HepG2 (cell line): ENCODE data around the gene SMYD2. TPM values are rescaled to one million over a fixed set of nuclear protein-coding genes. Genes with fewer than 3 reads are reported as not detected.

Experiments used
- ATF5 ChIP-seq: sonication (generic); formaldehyde crosslinking; IDR thresholded peaks from 2 replicates; pipeline ENCODE4 v1.4.0; 2020; ENCODE audit warnings: mild to moderate bottlenecking, low read depth, missing genetic modification reagents
- BCLAF1 ChIP-seq: fragments of 450-650 bp; IDR thresholded peaks from 2 replicates; pipeline ENCODE4 v1.6.1; 2017; ENCODE audit warnings: mild to moderate bottlenecking
- CREB3 ChIP-seq: sonication (generic); formaldehyde crosslinking; IDR thresholded peaks from 2 replicates; pipeline ENCODE4 v1.5.0; 2020; ENCODE audit warnings: missing genetic modification reagents
- ETV5 ChIP-seq: IDR thresholded peaks from 2 replicates; pipeline ENCODE4 v1.6.1; 2018; ENCODE audit warnings: missing biosample characterization, missing genetic modification reagents, inconsistent platforms, borderline replicate concordance
- HOXA5 ChIP-seq: sonication (generic); formaldehyde crosslinking; IDR thresholded peaks from 2 replicates; pipeline ENCODE4 v1.4.0; 2020; ENCODE audit warnings: missing genetic modification reagents
- JDP2 ChIP-seq: sonication (generic); formaldehyde crosslinking; IDR thresholded peaks from 2 replicates; pipeline ENCODE4 v1.8.1; 2022; ENCODE audit warnings: missing genetic modification reagents, borderline replicate concordance
- JUN ChIP-seq: sonication (generic); formaldehyde crosslinking; IDR thresholded peaks from 2 replicates; pipeline ENCODE4 v1.4.0; 2020; ENCODE audit warnings: mild to moderate bottlenecking, missing genetic modification reagents
- MBD4 ChIP-seq: IDR thresholded peaks from 2 replicates; pipeline ENCODE4 v1.6.1; 2012; ENCODE audit warnings: low read length, inconsistent platforms, borderline replicate concordance
- MTF1 ChIP-seq: sonication (generic); formaldehyde crosslinking; IDR thresholded peaks from 2 replicates; pipeline ENCODE4 v1.5.0; 2020; ENCODE audit warnings: missing genetic modification reagents
- NR2F2 ChIP-seq: IDR thresholded peaks from 2 replicates; pipeline ENCODE4 v1.6.1; 2012; ENCODE audit warnings: low read depth, inconsistent platforms, borderline replicate concordance
- NR3C1 ChIP-seq: sonication (generic); formaldehyde crosslinking; IDR thresholded peaks from 2 replicates; pipeline ENCODE4 v1.4.0; 2020; ENCODE audit warnings: missing genetic modification reagents
- PBX2 ChIP-seq: IDR thresholded peaks from 2 replicates; pipeline ENCODE4 v1.6.1; 2016; ENCODE audit warnings: control low read depth
- PBX3 ChIP-seq: sonication (generic); formaldehyde crosslinking; IDR thresholded peaks from 2 replicates; pipeline ENCODE4 v1.8.1; 2023; ENCODE audit warnings: missing genetic modification reagents, inconsistent platforms, borderline replicate concordance
- RNF2 ChIP-seq: fragments of 450-650 bp; conservative IDR thresholded peaks from 2 replicates; pipeline ENCODE4 v1.6.1; 2016; ENCODE audit warnings: low read depth
- TARDBP ChIP-seq: sonication (generic); formaldehyde crosslinking; IDR thresholded peaks from 2 replicates; pipeline ENCODE4 v1.8.0; 2022; ENCODE audit warnings: mild to moderate bottlenecking, missing genetic modification reagents
- TCF7 ChIP-seq: sonication (generic); IDR thresholded peaks from 2 replicates; pipeline ENCODE4 v1.6.1; 2016; ENCODE audit warnings: antibody characterized with exemption, low read depth
- TEAD2 ChIP-seq: sonication (generic); formaldehyde crosslinking; IDR thresholded peaks from 2 replicates; pipeline ENCODE4 v1.9.0; 2021; ENCODE audit warnings: missing genetic modification reagents
- TEAD3 ChIP-seq: optimal IDR thresholded peaks from 2 replicates; pipeline ENCODE3; 2016; ENCODE audit warnings: borderline replicate concordance
- THAP11 ChIP-seq: IDR thresholded peaks from 2 replicates; pipeline ENCODE4 v1.6.1; 2016; ENCODE audit warnings: missing biosample characterization, missing genetic modification reagents
- ZFAT ChIP-seq: sonication (generic); formaldehyde crosslinking; conservative IDR thresholded peaks from 2 replicates; pipeline ENCODE4 v1.8.1; 2023; ENCODE audit warnings: missing genetic modification reagents, inconsistent platforms
- ZFP36 ChIP-seq: fragments of 150-350 bp; IDR thresholded peaks from 2 replicates; pipeline ENCODE4 v1.6.1; 2018; ENCODE audit warnings: borderline replicate concordance, low read length, low read depth; ENCODE audit not compliant: partially characterized antibody
- ZIK1 ChIP-seq: sonication (generic); formaldehyde crosslinking; IDR thresholded peaks from 2 replicates; pipeline ENCODE4 v1.5.0; 2020; ENCODE audit warnings: mild to moderate bottlenecking, low read depth, missing genetic modification reagents, borderline replicate concordance
- ZNF317 ChIP-seq: sonication (generic); formaldehyde crosslinking; IDR thresholded peaks from 2 replicates; pipeline ENCODE4 v1.5.0; 2020; ENCODE audit warnings: mild to moderate bottlenecking, missing genetic modification reagents
- ZNF572 ChIP-seq: sonication (generic); formaldehyde crosslinking; IDR thresholded peaks from 2 replicates; pipeline ENCODE4 v1.5.1; 2020; ENCODE audit warnings: mild to moderate bottlenecking, missing genetic modification reagents
- ZNF674 ChIP-seq: sonication (generic); formaldehyde crosslinking; IDR thresholded peaks from 2 replicates; pipeline ENCODE4 v1.5.0; 2020; ENCODE audit warnings: low read depth, mild to moderate bottlenecking, missing genetic modification reagents
- ZNF792 ChIP-seq: IDR thresholded peaks from 2 replicates; pipeline ENCODE4 v1.6.1; 2016
- polyA plus RNA-seq, 8 experiments: library from polyadenylated mRNA; depleted of rRNA in 3 of 8; stranded (reverse) in 7 of 8; unstranded in 1 of 8; fragments of >200 nt; fragmentation: Illumina TruSeq in 4 of 8; extraction: Trizol in 4 of 8; gene quantifications; 2 replicates each; pipeline versions ENCODE4 v1.2.1 to v1.2.3, GENCODE V29; 2011 to 2016; ENCODE audit warnings: low read depth in 4 of 8, missing spikeins in 1 of 8, mixed read lengths in 1 of 8; ENCODE audit not compliant: insufficient read depth in 1 of 8
- total RNA-seq, 5 experiments: library from RNA; depleted of rRNA; stranded (reverse); fragments of >200 nt; fragmentation: Illumina TruSeq; extraction: Trizol; gene quantifications; 2 replicates each; pipeline ENCODE4 v1.2.3, GENCODE V29; 2016; ENCODE audit warnings: low read depth in 1 of 5

Gene SMYD2
- total and polyA plus RNA-seq, 2 of the 13 experiments (the other 11 are each of a cell fraction or from before 2014, with no cell fraction given): 72.7 to 139 TPM

GRCh38 chr1:214280386-214281020 is 456 bp upstream of the SMYD2 start (continued):
- no peak for TF ChIP-seq NR3C1 (CRISPR knock-in tag)
- TF ChIP-seq TEAD3 (CRISPR knock-in tag): peak; percentile 36
- TF ChIP-seq CREB3: no peak
- no peak for TF ChIP-seq BCLAF1
- no peak for TF ChIP-seq TEAD2
- TF ChIP-seq ZIK1 (CRISPR knock-in tag): no peak
- TF ChIP-seq ZNF572: peak; percentile 74; the same call in 1 of the 2 replicates
- TF ChIP-seq ZNF317: peak; percentile 66; the same call in 1 of the 2 replicates
- peak; percentile 10; the same call in 1 of the 2 replicates for TF ChIP-seq ZNF792 (CRISPR knock-in tag)
- peak; percentile 39; the same call in 1 of the 2 replicates for TF ChIP-seq THAP11
- no peak; the same call in 1 of the 2 replicates for TF ChIP-seq TARDBP (CRISPR knock-in tag)
- no peak for TF ChIP-seq MBD4
- TF ChIP-seq ZFP36: no peak
- TF ChIP-seq ATF5 (CRISPR knock-in tag): no peak
- TF ChIP-seq MTF1 (CRISPR knock-in tag): no peak
- TF ChIP-seq HOXA5 (CRISPR knock-in tag): 0 out of 2 replicates have a peak, but pooled peaks have one; percentile 47
- no peak for TF ChIP-seq ZNF674 (CRISPR knock-in tag)
- no peak for TF ChIP-seq ZFAT (CRISPR knock-in tag)
- no peak for TF ChIP-seq RNF2
- TF ChIP-seq PBX3: no peak
- TF ChIP-seq TCF7: no peak
- no peak for TF ChIP-seq NR2F2
- no peak for TF ChIP-seq JUN (CRISPR knock-in tag)
- TF ChIP-seq JDP2 (CRISPR knock-in tag): no peak
- no peak for TF ChIP-seq PBX2 (CRISPR knock-in tag)
- TF ChIP-seq ETV5 (CRISPR knock-in tag): peak; percentile 88
